AML-193 (cell line): ENCODE measurements around the gene NBEAL1.
"Not testable (repeated sequence)": the region's sequence is repeated elsewhere in the genome, so short reads cannot be mapped to it uniquely, and the experiment has no call there.

Experiments
- DNase-seq, 2 experiments: peaks; one replicate each; lab custom pipeline; 2025; lab: John Stamatoyannopoulos, UW

Gene NBEAL1

GRCh38 chr2:203039211-203039610, 24.5 kb downstream of the NBEAL1 start:
- DNase-seq = not testable (repeated sequence)

GRCh38 chr2:203040966-203041521, 26.4 kb downstream of the NBEAL1 start:
- DNase-seq = no peak

- no peak for DNase-seq
Observed at GRCh38 chr2:203042178-203042577, 27.5 kb downstream of the NBEAL1 start.

GRCh38 chr2:203043226-203043625, 28.6 kb downstream of the NBEAL1 start:
- DNase-seq = no peak

GRCh38 chr2:203045867-203046266, 31.2 kb downstream of the NBEAL1 start:
- no peak for DNase-seq

- no peak for DNase-seq
Observed at GRCh38 chr2:203052539-203052938, 37.9 kb downstream of the NBEAL1 start.

GRCh38 chr2:203059567-203060240, 45.0 kb downstream of the NBEAL1 start:
- no peak for DNase-seq

- DNase-seq = no peak
Observed at GRCh38 chr2:203061346-203061745, 46.7 kb downstream of the NBEAL1 start.

GRCh38 chr2:203062126-203062525, 47.5 kb downstream of the NBEAL1 start:
- DNase-seq = no peak

- DNase-seq = not testable (repeated sequence)
Observed at GRCh38 chr2:203066519-203067091, 51.9 kb downstream of the NBEAL1 start.

- DNase-seq = no peak
Observed at GRCh38 chr2:203070701-203071100, 56.0 kb downstream of the NBEAL1 start.

GRCh38 chr2:203071148-203071547, 56.5 kb downstream of the NBEAL1 start:
- DNase-seq = no peak

GRCh38 chr2:203072371-203072770, 57.7 kb downstream of the NBEAL1 start:
- no peak for DNase-seq

- no peak for DNase-seq
Observed at GRCh38 chr2:203077451-203077850, 62.8 kb downstream of the NBEAL1 start.

- DNase-seq = no peak
Observed at GRCh38 chr2:203080447-203081045, 65.9 kb downstream of the NBEAL1 start.

- DNase-seq = no peak
Observed at GRCh38 chr2:203083328-203083727, 68.7 kb downstream of the NBEAL1 start.

- not testable (repeated sequence) for DNase-seq
Observed at GRCh38 chr2:203086381-203086780, 71.7 kb downstream of the NBEAL1 start.

- DNase-seq = not testable (repeated sequence)
Observed at GRCh38 chr2:203090721-203091120, 76.0 kb downstream of the NBEAL1 start.

GRCh38 chr2:203097735-203098134, 83.1 kb downstream of the NBEAL1 start:
- DNase-seq = no peak

- DNase-seq = not testable (repeated sequence)
Observed at GRCh38 chr2:203102357-203102756, 87.7 kb downstream of the NBEAL1 start.

- no peak for DNase-seq
Observed at GRCh38 chr2:203104273-203104672, 89.6 kb downstream of the NBEAL1 start.

- DNase-seq = no peak
Observed at GRCh38 chr2:203105996-203106395, 91.3 kb downstream of the NBEAL1 start.

- DNase-seq = not testable (repeated sequence)
Observed at GRCh38 chr2:203110496-203110895, 95.8 kb downstream of the NBEAL1 start.
